OCI-LY7 (cell line): ENCODE results near the gene AKT3.

ENCODE experiments used
- CTCF ChIP-seq: fragments of 200-600 bp; sonication (generic); conservative IDR thresholded peaks from 2 replicates; pipeline ENCODE4 v1.5.1; 2014; ENCODE audit warnings: mild to moderate bottlenecking, antibody characterized with exemption, low read length, moderate library complexity, mixed read lengths
- EZH2phosphoT487 ChIP-seq: fragments of 200-600 bp; sonication (generic); IDR thresholded peaks from 2 replicates; pipeline ENCODE4 v1.6.1; 2018; ENCODE audit warnings: low read depth, borderline replicate concordance, mild to moderate bottlenecking, mixed run types, antibody characterized with exemption, low read length, moderate library complexity, mixed read lengths

- TF ChIP-seq CTCF (no peak), EZH2phosphoT487 (no peak)
Measured at GRCh38 chr1:243783714-243784113, 66.3 kb downstream of the AKT3 start.
